GM23248 (cell line): ENCODE results near the gene MAP2K5. TPM values are rescaled to one million over a fixed set of nuclear protein-coding genes. Genes with fewer than 3 reads are reported as not detected.
"Not testable (repeated sequence)": the region's sequence is repeated elsewhere in the genome, so short reads cannot be mapped to it uniquely, and the experiment has no call there.

Source experiments
- DNase-seq: peaks from one replicate; pipeline ENCODE4 v3.0.0-alpha.2; 2015
- H2AFZ ChIP-seq: fragments of 200-600 bp; sonication (generic); 2 replicates; pipeline ENCODE4 v1.6.1; 2016; ENCODE audit warnings: antibody characterized with exemption
- H3F3A ChIP-seq: fragments of 200-600 bp; sonication (generic); 2 replicates; pipeline ENCODE4 v1.6.1; 2016; ENCODE audit warnings: mild to moderate bottlenecking, antibody characterized with exemption, mixed run types; ENCODE audit not compliant: insufficient read depth
- H3K27ac ChIP-seq: fragments of 200-600 bp; sonication (generic); 2 replicates; pipeline ENCODE4 v1.5.1; 2016; ENCODE audit warnings: mild to moderate bottlenecking
- H3K27me3 ChIP-seq: fragments of 200-600 bp; sonication (generic); replicated peaks from 2 replicates; pipeline ENCODE4 v1.6.1; 2016; ENCODE audit warnings: mild to moderate bottlenecking; ENCODE audit not compliant: insufficient read depth
- H3K36me3 ChIP-seq: fragments of 200-600 bp; sonication (generic); 2 replicates; pipeline ENCODE4 v1.6.1; 2016; ENCODE audit warnings: low read depth, mild to moderate bottlenecking
- H3K4me1 ChIP-seq: fragments of 200-600 bp; sonication (generic); 2 replicates; pipeline ENCODE4 v1.6.1; 2016; ENCODE audit warnings: mild to moderate bottlenecking; ENCODE audit not compliant: insufficient read depth
- H3K4me2 ChIP-seq: fragments of 200-600 bp; sonication (generic); one replicate; pipeline ENCODE4 v1.6.1; 2016; ENCODE audit warnings: mild to moderate bottlenecking; ENCODE audit not compliant: unreplicated experiment
- H3K4me3 ChIP-seq: fragments of 200-600 bp; sonication (generic); 2 replicates; pipeline ENCODE4 v1.5.1; 2016; ENCODE audit warnings: mild to moderate bottlenecking
- H3K79me2 ChIP-seq: fragments of 200-600 bp; sonication (generic); 2 replicates; pipeline ENCODE4 v1.6.1; 2016; ENCODE audit warnings: mild to moderate bottlenecking; ENCODE audit not compliant: insufficient read depth
- H3K9ac ChIP-seq: fragments of 200-600 bp; sonication (generic); 2 replicates; pipeline ENCODE4 v1.6.1; 2016; ENCODE audit warnings: mild to moderate bottlenecking
- H3K9me2 ChIP-seq: fragments of 200-600 bp; sonication (generic); 2 replicates; pipeline ENCODE4 v1.6.1; 2016; ENCODE audit warnings: mixed run types, mild to moderate bottlenecking, moderate library complexity; ENCODE audit not compliant: insufficient read depth
- H3K9me3 ChIP-seq: fragments of 200-600 bp; sonication (generic); one replicate; pipeline ENCODE4 v1.6.1; 2017; ENCODE audit warnings: low read depth
- H4K20me1 ChIP-seq: fragments of 200-600 bp; sonication (generic); 2 replicates; pipeline ENCODE4 v1.6.0; 2016; ENCODE audit not compliant: insufficient read depth
- EZH2 ChIP-seq: fragments of 200-600 bp; sonication (generic); IDR thresholded peaks from 2 replicates; pipeline ENCODE4 v1.6.1; 2018; ENCODE audit warnings: antibody characterized with exemption, mild to moderate bottlenecking; ENCODE audit not compliant: insufficient read depth, poor library complexity, severe bottlenecking
- EZH2phosphoT487 ChIP-seq: fragments of 200-600 bp; sonication (generic); IDR thresholded peaks from 2 replicates; pipeline ENCODE4 v1.6.1; 2018; ENCODE audit warnings: antibody characterized with exemption, moderate library complexity, mild to moderate bottlenecking, low read depth; ENCODE audit not compliant: insufficient read depth
- WGBS, 2 experiments: methylation state at CpG; one replicate each; pipeline ENCODE4 v1.1.6; 2015 to 2017; ENCODE audit warnings: low lambda C conversion rate in 2 of 2, low coverage in 1 of 2; ENCODE audit errors: missing lambda C conversion rate in 2 of 2; 5-methylcytosine and 5-hydroxymethylcytosine counted together
- in situ Hi-C: fragments of 300-500 bp; cut with MboI; formaldehyde crosslinking; loops from 2 replicates; pipeline ENCODE4 v1.15.0; 2020
- polyA plus RNA-seq: library from polyadenylated mRNA; unstranded; fragments of >200 nt; fragmentation: Nextera tagmentation; extraction: Ambion mirVana; gene quantifications from 2 replicates; pipeline ENCODE4 v1.2.1, GENCODE V29; 2016
- total RNA-seq: library from RNA; depleted of rRNA; stranded (reverse); fragments of >200 nt; shearing (Covaris generic); gene quantifications from 2 replicates; pipeline ENCODE4 v1.2.3, GENCODE V29; 2014

MAP2K5 gene
- total and polyA plus RNA-seq, 2 experiments from 2014 or later = 2.8 to 15.0 TPM

- no peak overlapping the region for H3K9ac ChIP-seq
- in situ Hi-C loops = no loop called here
- H3K27ac ChIP-seq = no peak overlapping the region
- H3K9me2 ChIP-seq = no peaks in the 10 kb centered on the region
- no peak for DNase-seq
- no peaks in the 10 kb centered on the region for H3K36me3 ChIP-seq
- no peak overlapping the region for H3K4me2 ChIP-seq
- H3K27me3 ChIP-seq = no peaks in the 10 kb centered on the region
- no peaks in the 10 kb centered on the region for H3K4me1 ChIP-seq
- no peaks in the 10 kb centered on the region for H3F3A ChIP-seq
- H3K79me2 ChIP-seq = no peaks in the 10 kb centered on the region
- no peak overlapping the region for H3K4me3 ChIP-seq
- H4K20me1 ChIP-seq = no peaks in the 10 kb centered on the region
- TF ChIP-seq EZH2phosphoT487 = no peak
- no peak for TF ChIP-seq EZH2
- no peak overlapping the region for H2AFZ ChIP-seq
- no peaks in the 10 kb centered on the region for H3K9me3 ChIP-seq
- 96 to 98% methylated on average over 3 of the region's 3 CpGs for WGBS, 2 experiments
These were observed 89.8 kb downstream of the MAP2K5 start for GRCh38 chr15:67632261-67632660.

DNA sequence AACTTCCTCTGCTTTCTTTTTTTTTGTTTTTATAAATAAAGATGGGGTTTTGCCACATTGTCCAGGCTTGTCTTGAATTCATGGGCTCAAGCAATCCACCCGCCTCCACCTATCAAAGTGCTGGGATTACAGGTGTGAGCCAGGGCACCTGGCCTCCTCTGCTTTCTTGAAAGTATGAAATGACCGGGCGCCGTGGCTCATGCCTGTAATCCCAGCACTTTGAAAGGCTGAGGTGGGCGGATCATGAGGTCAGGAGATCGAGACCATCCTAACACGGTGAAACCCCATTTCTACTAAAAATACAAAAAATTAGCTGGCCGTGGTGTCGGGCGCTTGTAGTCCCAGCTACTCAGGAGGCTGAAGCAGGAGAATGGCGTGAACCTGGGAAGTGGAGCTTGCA lies 93.4 kb downstream of the MAP2K5 start:
- H3K4me1 ChIP-seq, H2AFZ ChIP-seq, H3K4me3 ChIP-seq, H3K36me3 ChIP-seq, H3K9me2 ChIP-seq, H3K27ac ChIP-seq, H3K9me3 ChIP-seq, DNase-seq, H3K79me2 ChIP-seq, in situ Hi-C loops, H3K9ac ChIP-seq, H3K4me2 ChIP-seq, H4K20me1 ChIP-seq, H3F3A ChIP-seq, H3K27me3 ChIP-seq: not testable (repeated sequence)
- WGBS, 2 experiments = 93 to 96% methylated on average over 11 of the region's 11 CpGs

GRCh38 chr15:67639591-67639990 lies 97.1 kb downstream of the MAP2K5 start:
- H3K9ac ChIP-seq = no peak overlapping the region
- no peak overlapping the region for H3K27ac ChIP-seq
- TF ChIP-seq EZH2phosphoT487 = no peak
- in situ Hi-C loops = no loop called here
- no peak overlapping the region for H2AFZ ChIP-seq
- no peak for DNase-seq
- no peak overlapping the region for H3K4me2 ChIP-seq
- H3K27me3 ChIP-seq = no peaks in the 10 kb centered on the region
- H3K4me3 ChIP-seq = no peak overlapping the region
- no peaks in the 10 kb centered on the region for H3K9me3 ChIP-seq
- no peaks in the 10 kb centered on the region for H4K20me1 ChIP-seq
- 79 to 82% methylated on average over 6 of the region's 6 CpGs for WGBS, 2 experiments
- H3K9me2 ChIP-seq = no peaks in the 10 kb centered on the region
- no peaks in the 10 kb centered on the region for H3K4me1 ChIP-seq
- H3K79me2 ChIP-seq = no peaks in the 10 kb centered on the region
- H3F3A ChIP-seq = no peaks in the 10 kb centered on the region
- H3K36me3 ChIP-seq = no peaks in the 10 kb centered on the region

DNA sequence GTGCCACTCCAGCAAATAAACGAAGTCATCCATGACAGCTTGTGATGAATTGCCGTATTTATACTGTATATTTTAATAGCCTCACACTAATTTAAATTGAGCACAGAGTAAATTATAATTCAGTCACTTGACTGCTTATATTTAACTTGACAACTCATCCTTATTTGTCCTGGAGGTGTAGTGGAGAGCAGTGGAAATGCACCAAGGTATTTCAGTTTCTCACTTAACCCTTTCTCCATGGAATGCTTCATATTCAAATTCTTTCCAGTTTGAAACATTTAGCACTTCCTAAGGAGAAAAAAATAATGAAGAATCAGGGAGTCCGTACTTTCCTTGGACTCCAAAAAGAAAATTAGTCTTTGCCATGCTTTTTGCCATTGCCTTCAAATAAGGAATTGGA lies 99.0 kb downstream of the MAP2K5 start:
- no peaks in the 10 kb centered on the region for H4K20me1 ChIP-seq
- WGBS, 2 experiments = 83 to 86% methylated on average over 3 of the region's 3 CpGs
- no peak overlapping the region for H3K4me3 ChIP-seq
- in situ Hi-C loops = no loop called here
- H3K36me3 ChIP-seq = no peaks in the 10 kb centered on the region
- no peak overlapping the region for H2AFZ ChIP-seq
- H3K79me2 ChIP-seq = no peaks in the 10 kb centered on the region
- no peaks in the 10 kb centered on the region for H3F3A ChIP-seq
- H3K4me1 ChIP-seq = no peaks in the 10 kb centered on the region
- no peaks in the 10 kb centered on the region for H3K9me3 ChIP-seq
- H3K9me2 ChIP-seq = no peaks in the 10 kb centered on the region
- TF ChIP-seq EZH2 (no peak), EZH2phosphoT487 (no peak)
- H3K27me3 ChIP-seq = no peaks in the 10 kb centered on the region
- H3K9ac ChIP-seq = no peak overlapping the region
- H3K4me2 ChIP-seq = no peak overlapping the region
- no peak overlapping the region for H3K27ac ChIP-seq
- DNase-seq = no peak

GRCh38 chr15:67646847-67647246 lies 104.3 kb downstream of the MAP2K5 start:
- H3K4me2 ChIP-seq = no peak overlapping the region
- in situ Hi-C loops = no loop called here
- H3K27me3 ChIP-seq = no peaks in the 10 kb centered on the region
- H3F3A ChIP-seq = no peaks in the 10 kb centered on the region
- no peaks in the 10 kb centered on the region for H3K9me2 ChIP-seq
- no peak overlapping the region for H3K4me3 ChIP-seq
- no peak overlapping the region for H3K9ac ChIP-seq
- peaks cover 10% of the 10 kb centered on the region; the same call in 1 of the 2 replicates for H3K36me3 ChIP-seq
- H3K4me1 ChIP-seq = no peaks in the 10 kb centered on the region
- TF ChIP-seq EZH2 (no peak), EZH2phosphoT487 (no peak)
- 50 to 55% methylated on average over 2 of the region's 2 CpGs for WGBS, 2 experiments
- no peaks in the 10 kb centered on the region for H3K79me2 ChIP-seq
- no peak for DNase-seq
- H4K20me1 ChIP-seq = no peaks in the 10 kb centered on the region
- H3K27ac ChIP-seq = no peak overlapping the region
- H3K9me3 ChIP-seq = no peaks in the 10 kb centered on the region
- no peak overlapping the region for H2AFZ ChIP-seq
